Panc1 (cell line): ENCODE measurements around the gene S100PBP. TPM values are rescaled to one million over a fixed set of nuclear protein-coding genes. Genes with fewer than 3 reads are reported as not detected.

ENCODE experiments used
- ATAC-seq: fragments of 200-7000 bp; cut with Tn5 transposase; 2 replicates; pipeline ENCODE4 v1.9.1; 2020; ENCODE audit warnings: mild to moderate bottlenecking, moderate library complexity
- BruUV-seq: library from RNA; stranded (reverse); fragments of 400-500 nt; replicated peaks from 2 replicates; lab custom pipeline; 2021; lab: Mats Ljungman, UMichigan
- CTCF ChIA-PET: fragments of 300-600 bp; sonication (Branson Sonifier 250); formaldehyde crosslinking; loops from one replicate; lab custom pipeline; 2022; ENCODE audit warnings: antibody characterized with exemption; lab: Charles Lee
- POLR2A ChIA-PET: fragments of 300-600 bp; sonication (Branson Sonifier 250); formaldehyde crosslinking; loops from one replicate; lab custom pipeline; 2022; ENCODE audit warnings: antibody characterized with exemption; lab: Charles Lee
- DNase-seq: peaks from one replicate; pipeline ENCODE4 v3.0.0-alpha.2; 2010; ENCODE audit warnings: low read depth, low spot score
- H3K27ac ChIP-seq: 2 replicates; pipeline ENCODE4 v1.5.1; 2011; ENCODE audit warnings: mild to moderate bottlenecking, low read length, inconsistent platforms
- H3K27me3 ChIP-seq: fragments of 200-500 bp; sonication (Bioruptor generic); 2 replicates; pipeline ENCODE4 v1.6.0; 2014; ENCODE audit warnings: low read length, inconsistent platforms; ENCODE audit not compliant: control insufficient read depth, insufficient read depth
- H3K36me3 ChIP-seq: fragments of 200-500 bp; sonication (Bioruptor generic); 2 replicates; pipeline ENCODE4 v1.5.1; 2014; ENCODE audit warnings: inconsistent platforms, mild to moderate bottlenecking, low read length, moderate library complexity; ENCODE audit not compliant: control insufficient read depth, insufficient read depth
- H3K4me1 ChIP-seq: 2 replicates; pipeline ENCODE4 v1.5.1; 2011; ENCODE audit warnings: inconsistent platforms, mild to moderate bottlenecking, low read length, moderate library complexity; ENCODE audit not compliant: control insufficient read depth, insufficient read depth
- H3K4me3 ChIP-seq, 2 experiments: 2 replicates each; pipeline ENCODE4 v1.5.1; 2011 to 2012; ENCODE audit warnings: low read depth in 2 of 2, low read length in 2 of 2, mild to moderate bottlenecking in 2 of 2, inconsistent platforms in 1 of 2, moderate library complexity in 1 of 2
- H3K9me3 ChIP-seq: fragments of 200-500 bp; sonication (Bioruptor generic); 2 replicates; pipeline ENCODE4 v1.5.1; 2014; ENCODE audit warnings: low read depth, mild to moderate bottlenecking, inconsistent platforms, low read length, moderate library complexity; ENCODE audit not compliant: control insufficient read depth, insufficient read depth
- CTCF ChIP-seq: fragments of 450-650 bp; IDR thresholded peaks from 2 replicates; pipeline ENCODE4 v1.5.1; 2017; ENCODE audit warnings: mild to moderate bottlenecking
- POLR2AphosphoS5 ChIP-seq: IDR thresholded peaks from 2 replicates; pipeline ENCODE4 v1.6.1; 2012; ENCODE audit warnings: mild to moderate bottlenecking, low read depth, low read length, moderate library complexity
- REST ChIP-seq, 2 experiments: IDR thresholded peaks; 2 replicates each; pipeline ENCODE4 v1.6.1; 2011 to 2012; ENCODE audit warnings: low read depth in 2 of 2, control low read depth in 1 of 2, low read length in 1 of 2, mild to moderate bottlenecking in 1 of 2, moderate library complexity in 1 of 2; ENCODE audit not compliant: insufficient read depth in 1 of 2
- SIN3A ChIP-seq: IDR thresholded peaks from 2 replicates; pipeline ENCODE4 v1.6.1; 2012; ENCODE audit warnings: low read depth, mild to moderate bottlenecking, low read length, moderate library complexity, borderline replicate concordance; ENCODE audit not compliant: insufficient read depth
- TCF7L2 ChIP-seq: IDR thresholded peaks from 2 replicates; pipeline ENCODE4 v1.6.1; 2011; ENCODE audit warnings: mild to moderate bottlenecking, low read depth, low read length, inconsistent platforms
- in situ Hi-C: cut with HindIII; loops from 2 replicates; pipeline ENCODE4 v1.10.0; 2016; ENCODE audit warnings: low sequenced_read_pairs, low pct_unique_long_range_greater_than_20kb
- intact Hi-C: fragments of 100-400 bp; cut with micrococcal nuclease; formaldehyde crosslinking; loops from one replicate; pipeline ENCODE4 v1.10.0; 2022; ENCODE audit not compliant: unreplicated experiment
- total RNA-seq: library from RNA; stranded (reverse); gene quantifications from one replicate; pipeline ENCODE4 v1.2.1, GENCODE V29; 2021; ENCODE audit not compliant: unreplicated experiment

The S100PBP gene
- total RNA-seq, 1 experiment from 2014 or later, result 55.4 TPM

- no TSS peak for BruUV-seq
- no peak overlapping the region for H3K4me3 ChIP-seq
- DNase-seq (no peak), ATAC-seq (no peak)
- H3K27me3 ChIP-seq, result no peaks in the 10 kb centered on the region
- CTCF ChIA-PET, result no interaction called here
- intact Hi-C loops (no loop called here), in situ Hi-C loops (no loop called here)
- peaks cover 10% of the 10 kb centered on the region for H3K4me1 ChIP-seq
- no peaks in the 10 kb centered on the region for H3K9me3 ChIP-seq
- H3K36me3 ChIP-seq, result peaks cover 10% of the 10 kb centered on the region
- TF ChIP-seq TCF7L2 (no peak), REST (IDR thresholded peaks at IDR 0.05; ENCODE audit: insufficient read depth in 1 of 2, low read depth in 2 of 2, low read length in 1 of 2) (no peak), SIN3A (no peak), POLR2AphosphoS5 (no peak), CTCF (no peak)
- H3K27ac ChIP-seq, result no peak overlapping the region
- POLR2A ChIA-PET, result no interaction called here
These were observed 6.2 kb upstream of the S100PBP start for GRCh38 chr1:32811265-32811664.

- H3K27ac ChIP-seq, result no peak overlapping the region
- no peak for ATAC-seq
- peaks cover 10% of the 10 kb centered on the region for H3K4me1 ChIP-seq
- BruUV-seq, result no TSS peak
- no peaks in the 10 kb centered on the region for H3K9me3 ChIP-seq
- no peak for DNase-seq
- in situ Hi-C loops, result no loop called here
- ChIA-PET CTCF (no interaction called here), POLR2A (no interaction called here)
- H3K4me3 ChIP-seq, result no peak overlapping the region
- no peaks in the 10 kb centered on the region for H3K27me3 ChIP-seq
- intact Hi-C loops, result no loop called here
- H3K36me3 ChIP-seq, result peaks cover 5% of the 10 kb centered on the region
- no peak for TF ChIP-seq POLR2AphosphoS5
- TF ChIP-seq CTCF, result no peak
- TF ChIP-seq SIN3A, result no peak
- no peak for TF ChIP-seq REST (IDR thresholded peaks at IDR 0.05; ENCODE audit: insufficient read depth in 1 of 2, low read depth in 2 of 2, low read length in 1 of 2)
- no peak for TF ChIP-seq TCF7L2
These were observed 5.5 kb upstream of the S100PBP start for GRCh38 chr1:32811917-32812316.
